Measurements from ENCODE around the gene GHR.

DNA sequence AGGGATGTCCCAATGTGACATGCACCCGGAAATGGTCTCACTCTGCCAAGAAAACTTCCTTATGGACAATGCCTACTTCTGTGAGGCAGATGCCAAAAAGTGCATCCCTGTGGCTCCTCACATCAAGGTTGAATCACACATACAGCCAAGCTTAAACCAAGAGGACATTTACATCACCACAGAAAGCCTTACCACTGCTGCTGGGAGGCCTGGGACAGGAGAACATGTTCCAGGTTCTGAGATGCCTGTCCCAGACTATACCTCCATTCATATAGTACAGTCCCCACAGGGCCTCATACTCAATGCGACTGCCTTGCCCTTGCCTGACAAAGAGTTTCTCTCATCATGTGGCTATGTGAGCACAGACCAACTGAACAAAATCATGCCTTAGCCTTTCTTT, 295.8 kb downstream of the GHR start:
- TF ChIP-seq, protein P1, sequence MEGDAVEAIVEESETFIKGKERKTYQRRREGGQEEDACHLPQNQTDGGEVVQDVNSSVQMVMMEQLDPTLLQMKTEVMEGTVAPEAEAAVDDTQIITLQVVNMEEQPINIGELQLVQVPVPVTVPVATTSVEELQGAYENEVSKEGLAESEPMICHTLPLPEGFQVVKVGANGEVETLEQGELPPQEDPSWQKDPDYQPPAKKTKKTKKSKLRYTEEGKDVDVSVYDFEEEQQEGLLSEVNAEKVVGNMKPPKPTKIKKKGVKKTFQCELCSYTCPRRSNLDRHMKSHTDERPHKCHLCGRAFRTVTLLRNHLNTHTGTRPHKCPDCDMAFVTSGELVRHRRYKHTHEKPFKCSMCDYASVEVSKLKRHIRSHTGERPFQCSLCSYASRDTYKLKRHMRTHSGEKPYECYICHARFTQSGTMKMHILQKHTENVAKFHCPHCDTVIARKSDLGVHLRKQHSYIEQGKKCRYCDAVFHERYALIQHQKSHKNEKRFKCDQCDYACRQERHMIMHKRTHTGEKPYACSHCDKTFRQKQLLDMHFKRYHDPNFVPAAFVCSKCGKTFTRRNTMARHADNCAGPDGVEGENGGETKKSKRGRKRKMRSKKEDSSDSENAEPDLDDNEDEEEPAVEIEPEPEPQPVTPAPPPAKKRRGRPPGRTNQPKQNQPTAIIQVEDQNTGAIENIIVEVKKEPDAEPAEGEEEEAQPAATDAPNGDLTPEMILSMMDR (IDR thresholded peaks at IDR 0.05): no peak
- no peak for TF ChIP-seq POLR2A (IDR thresholded peaks at IDR 0.05)
